OCI-LY3 (cell line): ENCODE results near the gene CHD5.

Source experiments
- CTCF ChIP-seq: fragments of 200-600, 300-600 bp; sonication (generic); IDR thresholded peaks from 2 replicates; pipeline ENCODE4 v1.5.1; 2014; ENCODE audit warnings: antibody characterized with exemption, low read length, low read depth
- EZH2phosphoT487 ChIP-seq: fragments of 200-600 bp; shearing (Covaris generic); IDR thresholded peaks from 2 replicates; pipeline ENCODE4 v1.6.1; 2018; ENCODE audit warnings: antibody characterized with exemption, mixed run types, low read depth

DNA sequence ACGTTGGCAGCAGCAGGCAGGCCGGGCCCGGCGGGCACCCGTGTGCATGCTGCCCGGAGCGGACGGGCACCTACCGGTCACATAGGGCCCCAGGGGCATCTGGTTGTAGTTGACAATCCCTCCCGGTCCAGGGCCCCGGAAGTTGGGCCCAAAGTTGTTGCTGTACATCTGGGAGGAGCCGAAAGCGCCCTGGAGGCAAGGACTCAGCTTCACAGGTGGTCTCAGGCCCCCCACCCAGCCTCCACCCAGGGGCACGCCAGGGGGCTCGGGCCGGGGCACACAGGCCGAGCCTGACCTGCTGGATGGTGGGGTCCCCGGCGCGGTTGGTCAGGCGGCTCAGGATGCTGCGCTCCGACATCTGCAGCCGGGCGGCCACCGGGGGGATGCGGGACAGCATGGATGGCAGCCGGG, 73.8 kb downstream of the CHD5 start:
- no peak for TF ChIP-seq CTCF
- no peak for TF ChIP-seq EZH2phosphoT487
